PFSK-1 (cell line): ENCODE results near the gene CABP7.

Experiments used
- FOXP2 ChIP-seq: optimal IDR thresholded peaks from 2 replicates; pipeline ENCODE3; 2011; ENCODE audit warnings: borderline replicate concordance, control low read depth, inconsistent platforms; ENCODE audit not compliant: insufficient read depth; ENCODE audit errors: extremely low read length, extremely low read depth
- POLR2AphosphoS5 ChIP-seq: IDR thresholded peaks from 2 replicates; pipeline ENCODE4 v1.6.1; 2012; ENCODE audit warnings: low read depth, mild to moderate bottlenecking, control low read depth, low read length, moderate library complexity
- SIN3A ChIP-seq: IDR thresholded peaks from 2 replicates; pipeline ENCODE4 v1.6.1; 2012; ENCODE audit warnings: mild to moderate bottlenecking, low read length, moderate library complexity, borderline replicate concordance; ENCODE audit not compliant: insufficient read depth
- TAF1 ChIP-seq: IDR thresholded peaks from 2 replicates; pipeline ENCODE4 v1.6.1; 2012; ENCODE audit warnings: low read length, control low read depth, borderline replicate concordance; ENCODE audit not compliant: insufficient read depth
- TF ChIP-seq, protein P1 (sequence below), 2 experiments: IDR thresholded peaks; 2 replicates each; pipeline versions ENCODE4 v1.6.1 to v1.8.0; 2011 to 2012; ENCODE audit warnings: low read depth in 2 of 2, low read length in 2 of 2, control low read depth in 1 of 2, inconsistent platforms in 1 of 2, mild to moderate bottlenecking in 1 of 2, moderate library complexity in 1 of 2; ENCODE audit not compliant: insufficient read depth in 1 of 2

CABP7 gene

DNA sequence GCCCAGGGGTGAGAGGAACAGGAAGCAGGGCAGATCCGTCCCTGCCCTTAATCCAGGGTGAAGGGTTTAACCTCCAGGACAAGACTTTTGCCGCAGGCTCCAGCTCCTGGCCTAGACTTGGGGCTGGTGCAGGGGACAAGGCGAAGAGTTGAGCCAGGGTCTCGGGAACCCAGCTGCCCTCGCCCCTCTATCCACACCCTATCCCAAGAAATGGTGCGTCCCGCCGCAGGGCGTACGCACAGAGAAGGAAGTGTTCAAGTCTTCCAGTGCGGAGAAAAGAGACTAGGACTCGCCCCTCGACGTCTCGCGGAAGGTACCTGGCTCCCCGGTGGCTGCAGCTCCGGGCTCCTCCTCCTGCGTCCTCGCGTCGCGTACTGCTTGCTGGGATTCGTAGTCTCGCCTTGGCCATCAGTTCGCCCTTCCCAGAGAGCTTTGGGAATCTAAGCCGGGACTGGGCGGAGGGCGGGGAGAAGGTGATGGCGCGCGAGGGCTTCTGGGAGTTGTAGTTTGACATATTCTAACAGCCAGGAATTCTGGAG is 46.9 kb downstream of the CABP7 start, which contains the start of gene ZMAT5:
ZMAT5 (minus strand) TSS at position 376 of the 539 bp plus-strand sequence. CDS start 18,463 bp downstream, outside the sequence.
- TF ChIP-seq POLR2AphosphoS5: peak; percentile 82
- peak; percentile 17; the same call in 1 of the 2 replicates for TF ChIP-seq SIN3A
- TF ChIP-seq FOXP2: no peak
- TF ChIP-seq, protein P1, sequence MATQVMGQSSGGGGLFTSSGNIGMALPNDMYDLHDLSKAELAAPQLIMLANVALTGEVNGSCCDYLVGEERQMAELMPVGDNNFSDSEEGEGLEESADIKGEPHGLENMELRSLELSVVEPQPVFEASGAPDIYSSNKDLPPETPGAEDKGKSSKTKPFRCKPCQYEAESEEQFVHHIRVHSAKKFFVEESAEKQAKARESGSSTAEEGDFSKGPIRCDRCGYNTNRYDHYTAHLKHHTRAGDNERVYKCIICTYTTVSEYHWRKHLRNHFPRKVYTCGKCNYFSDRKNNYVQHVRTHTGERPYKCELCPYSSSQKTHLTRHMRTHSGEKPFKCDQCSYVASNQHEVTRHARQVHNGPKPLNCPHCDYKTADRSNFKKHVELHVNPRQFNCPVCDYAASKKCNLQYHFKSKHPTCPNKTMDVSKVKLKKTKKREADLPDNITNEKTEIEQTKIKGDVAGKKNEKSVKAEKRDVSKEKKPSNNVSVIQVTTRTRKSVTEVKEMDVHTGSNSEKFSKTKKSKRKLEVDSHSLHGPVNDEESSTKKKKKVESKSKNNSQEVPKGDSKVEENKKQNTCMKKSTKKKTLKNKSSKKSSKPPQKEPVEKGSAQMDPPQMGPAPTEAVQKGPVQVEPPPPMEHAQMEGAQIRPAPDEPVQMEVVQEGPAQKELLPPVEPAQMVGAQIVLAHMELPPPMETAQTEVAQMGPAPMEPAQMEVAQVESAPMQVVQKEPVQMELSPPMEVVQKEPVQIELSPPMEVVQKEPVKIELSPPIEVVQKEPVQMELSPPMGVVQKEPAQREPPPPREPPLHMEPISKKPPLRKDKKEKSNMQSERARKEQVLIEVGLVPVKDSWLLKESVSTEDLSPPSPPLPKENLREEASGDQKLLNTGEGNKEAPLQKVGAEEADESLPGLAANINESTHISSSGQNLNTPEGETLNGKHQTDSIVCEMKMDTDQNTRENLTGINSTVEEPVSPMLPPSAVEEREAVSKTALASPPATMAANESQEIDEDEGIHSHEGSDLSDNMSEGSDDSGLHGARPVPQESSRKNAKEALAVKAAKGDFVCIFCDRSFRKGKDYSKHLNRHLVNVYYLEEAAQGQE (IDR thresholded peaks at IDR 0.05; ENCODE audit: insufficient read depth in 1 of 2, low read depth in 2 of 2, low read length in 2 of 2): 0 out of 4 replicates have a peak, but pooled peaks of 1 of the 2 experiments have one; percentile 15
- TF ChIP-seq TAF1: peak; percentile 81; the same call in 1 of the 2 replicates

- TF ChIP-seq POLR2AphosphoS5 (no peak; the same call in none of the 2 replicates), TAF1 (peak; percentile 82)
- TF ChIP-seq, protein P1 (IDR thresholded peaks at IDR 0.05; ENCODE audit: insufficient read depth in 1 of 2, low read depth in 2 of 2, low read length in 2 of 2): peak in 1 of 2 experiments; percentile 31; a peak in 1 of 4 replicates
Observed at GRCh38 chr22:29767171-29768051, 47.6 kb downstream of the CABP7 start, which contains the start of gene UQCR10. UQCR10 (plus strand) TSS chr22:29767369; CDS start chr22:29767399, 30 bp downstream.

GRCh38 chr22:29768052-29768693 is 48.4 kb downstream of the CABP7 start:
- TF ChIP-seq FOXP2 (no peak), POLR2AphosphoS5 (no peak), SIN3A (no peak)
- TF ChIP-seq, protein P1 (IDR thresholded peaks at IDR 0.05; ENCODE audit: insufficient read depth in 1 of 2, low read depth in 2 of 2, low read length in 2 of 2): no peak

DNA sequence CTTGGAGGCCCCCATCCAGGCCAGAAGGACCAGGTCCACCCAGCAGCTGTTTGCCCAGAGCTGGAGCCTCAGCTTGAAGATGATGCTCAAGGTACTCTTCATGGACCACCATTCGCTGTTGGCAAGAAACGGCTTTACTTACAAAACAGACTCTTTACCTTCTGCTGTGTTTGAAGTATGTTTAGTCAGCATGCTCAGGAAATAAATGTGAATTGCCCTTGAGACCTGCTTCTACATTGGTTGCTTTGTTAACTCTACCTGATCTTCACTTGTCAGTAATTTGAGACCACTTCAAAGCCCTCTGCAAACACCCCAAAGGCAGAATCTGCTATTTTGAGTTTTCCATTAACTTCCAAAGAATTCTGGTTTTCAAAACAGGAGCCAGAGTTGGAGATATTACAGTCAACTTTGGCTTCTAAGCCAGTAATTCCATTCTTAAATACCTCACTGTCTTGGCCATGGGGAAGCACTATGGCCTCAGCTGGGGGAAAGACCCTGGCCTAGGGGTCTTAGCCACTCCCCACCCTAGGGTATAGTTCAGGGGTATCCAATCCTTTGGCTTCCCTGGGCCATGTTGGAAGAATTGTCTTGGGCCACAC is 50.0 kb downstream of the CABP7 start:
- TF ChIP-seq FOXP2 (no peak), SIN3A (no peak), POLR2AphosphoS5 (no peak), TAF1 (no peak)
- TF ChIP-seq, protein P1 (IDR thresholded peaks at IDR 0.05; ENCODE audit: insufficient read depth in 1 of 2, low read depth in 2 of 2, low read length in 2 of 2): no peak
